NCI-H2227 (cell line): ENCODE data around the gene NOD1.
A peak's percentile ranks its signal among the peaks of the same experiment; 100 is the strongest.

ENCODE experiments used
- DNase-seq: peaks from one replicate; lab custom pipeline; 2025; ENCODE audit not compliant: unreplicated experiment; lab: John Stamatoyannopoulos, UW

NOD1 gene

DNA sequence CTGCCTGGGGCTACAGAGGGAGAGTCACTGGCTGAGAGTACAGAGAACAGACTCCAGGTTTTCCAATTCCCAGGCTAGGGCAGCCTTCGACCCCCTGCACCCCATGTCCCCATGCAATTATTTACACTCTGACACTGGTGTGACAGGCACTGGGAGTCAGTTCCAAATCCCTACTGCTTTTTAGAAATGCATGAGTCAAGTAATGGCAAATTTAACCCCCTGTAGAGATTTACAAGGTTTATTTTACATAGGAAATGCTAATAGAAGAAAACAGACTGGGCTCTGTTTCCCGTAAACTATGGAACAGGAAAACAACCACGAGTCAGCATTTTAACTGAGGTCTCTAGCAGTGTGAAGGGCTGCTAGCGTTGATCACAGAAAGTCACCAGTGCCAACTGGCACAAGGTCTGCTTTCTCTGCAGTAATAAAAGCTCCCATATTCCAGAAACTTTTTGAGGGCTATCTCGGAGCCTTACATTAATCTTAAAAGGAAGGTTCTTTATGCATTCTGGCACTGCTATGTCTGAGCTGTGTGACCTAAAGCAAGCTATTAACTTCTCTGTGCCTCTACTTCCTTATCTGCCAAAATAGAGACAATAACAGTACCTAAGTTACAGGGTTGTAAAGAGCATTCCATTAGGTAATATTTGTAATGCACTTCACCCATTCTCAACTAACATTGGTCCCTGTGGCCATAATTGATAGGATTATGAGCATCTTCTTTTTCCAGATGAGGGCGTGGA, 28.2 kb downstream of the NOD1 start:
- DNase-seq, result no peak

DNA sequence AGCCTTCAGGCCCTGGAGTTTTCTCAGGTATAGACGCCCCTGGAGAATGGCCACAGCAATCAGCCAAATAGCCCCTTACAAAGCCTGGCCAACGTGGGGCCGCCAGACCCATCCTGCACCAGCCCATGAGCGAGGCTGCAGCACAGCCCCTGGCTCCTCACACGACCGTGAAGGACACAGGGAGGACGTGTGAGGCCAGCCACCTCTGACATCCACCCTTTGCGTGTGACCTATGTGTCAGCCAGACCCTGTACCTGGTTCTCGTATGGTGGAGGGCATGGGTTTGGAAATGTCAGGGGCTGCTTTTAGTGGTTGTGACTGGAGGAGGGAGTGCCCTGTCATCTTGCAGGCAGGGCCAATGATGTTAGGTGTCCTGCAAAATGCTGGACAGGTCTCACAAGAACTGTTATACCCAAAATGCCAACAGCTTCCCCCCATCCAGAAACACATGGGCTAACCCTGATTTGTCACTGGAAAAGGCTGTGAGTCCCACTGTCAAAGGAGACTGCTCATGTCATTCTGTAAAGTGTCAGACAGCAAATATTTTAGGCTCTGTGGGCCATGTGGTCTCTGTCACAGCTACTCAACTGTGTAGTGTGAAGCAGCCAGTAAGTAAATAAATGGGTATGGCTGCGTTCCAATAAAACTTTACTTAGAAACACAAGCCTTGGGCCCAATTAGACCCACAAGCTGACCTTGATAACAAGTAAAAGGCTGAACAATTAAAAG, 30.0 kb downstream of the NOD1 start:
- no peak for DNase-seq

DNA sequence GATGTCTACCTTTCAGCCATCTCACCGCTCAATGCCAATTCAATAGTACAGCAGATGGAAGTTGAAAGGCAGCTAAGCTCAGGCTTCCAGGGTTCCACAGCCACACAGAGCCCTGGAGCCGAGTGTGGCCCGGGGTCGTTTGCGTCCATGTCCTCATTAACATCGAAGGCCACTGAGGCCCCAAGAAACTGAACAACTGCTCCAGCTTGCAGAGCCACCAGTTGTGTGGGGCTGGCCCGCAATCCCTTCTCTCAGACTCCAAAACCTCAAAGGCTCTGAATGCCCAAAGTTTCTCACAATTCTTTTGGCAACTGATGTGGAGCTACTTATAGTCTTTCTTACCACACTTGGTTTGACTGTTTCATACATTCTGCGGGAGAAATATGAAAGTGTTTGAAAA, 31.1 kb downstream of the NOD1 start:
- no peak for DNase-seq

DNA sequence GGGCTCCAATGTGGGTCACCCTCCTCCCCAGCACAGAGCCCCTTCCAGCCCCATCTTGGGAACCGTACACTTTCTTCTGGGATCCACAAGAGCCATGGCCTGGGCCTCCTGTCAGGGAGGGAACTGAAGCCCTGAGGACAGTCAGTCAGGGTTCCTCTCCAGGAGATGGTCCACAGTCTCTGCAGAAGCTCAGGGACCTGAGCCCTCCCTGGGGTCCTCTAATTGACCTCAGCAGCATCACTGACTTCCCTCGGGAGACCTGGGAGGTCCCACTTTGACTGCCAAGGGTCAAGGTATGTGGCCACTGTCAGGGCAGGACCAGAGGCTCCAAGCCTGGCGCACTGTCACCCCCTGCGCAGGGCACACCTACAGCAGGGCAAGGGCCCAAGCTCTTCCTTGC, 32.3 kb downstream of the NOD1 start:
- no peak for DNase-seq

DNA sequence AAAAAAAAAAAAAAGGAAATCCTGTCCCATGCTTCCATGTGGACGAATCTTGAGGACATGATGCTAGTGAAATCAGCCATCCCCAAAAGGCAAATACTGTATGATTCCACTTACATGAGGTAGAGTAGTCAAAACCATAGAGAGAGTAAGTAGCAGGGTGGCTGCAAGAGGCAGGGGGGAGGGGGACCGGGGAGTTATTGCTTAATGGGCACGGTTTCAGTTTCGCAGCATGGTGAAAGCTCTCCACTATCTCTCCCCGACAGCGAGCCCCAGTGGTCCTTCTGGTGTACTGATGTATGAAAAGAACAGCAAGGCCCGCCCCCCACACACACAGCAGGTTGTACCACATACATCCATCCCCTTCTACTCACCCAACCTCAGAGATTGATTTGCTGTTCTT, 32.8 kb downstream of the NOD1 start:
- peak; percentile 76 for DNase-seq

DNA sequence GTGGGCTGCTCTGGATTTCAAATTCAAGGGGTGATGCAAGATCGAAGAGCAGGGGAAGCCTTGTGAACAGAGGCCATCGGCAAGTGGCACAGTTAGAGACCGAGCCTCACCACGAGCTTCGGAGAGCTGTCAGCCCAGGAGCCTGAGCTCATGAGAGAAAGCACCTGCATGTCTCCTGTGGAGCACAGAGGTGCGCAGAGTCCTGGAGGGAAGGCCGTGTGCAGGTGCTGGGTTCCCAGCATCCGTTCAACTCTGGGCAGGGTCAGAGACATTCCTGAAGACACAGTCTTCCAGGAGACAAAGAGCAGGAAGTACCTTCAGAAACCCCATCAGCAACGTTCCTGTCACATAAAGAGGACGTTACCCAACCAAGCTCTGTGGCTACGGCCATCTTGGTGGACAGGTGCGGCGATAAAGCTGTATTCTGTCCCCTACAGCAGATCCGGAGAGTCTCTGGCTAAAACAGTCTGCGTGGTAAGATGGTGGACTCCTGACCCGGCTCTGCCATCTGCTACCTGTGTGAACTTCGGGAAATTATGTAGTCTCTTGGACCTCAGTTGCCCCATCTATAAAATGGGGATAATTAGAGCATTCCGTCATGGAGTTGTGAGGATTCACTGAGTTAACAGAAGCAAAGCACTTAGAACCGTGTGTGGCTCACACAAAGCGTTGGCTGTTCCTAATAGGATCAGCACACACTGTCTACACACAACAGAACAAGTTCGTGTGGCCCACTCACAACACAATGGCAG, 40.6 kb downstream of the NOD1 start:
- no peak for DNase-seq

DNA sequence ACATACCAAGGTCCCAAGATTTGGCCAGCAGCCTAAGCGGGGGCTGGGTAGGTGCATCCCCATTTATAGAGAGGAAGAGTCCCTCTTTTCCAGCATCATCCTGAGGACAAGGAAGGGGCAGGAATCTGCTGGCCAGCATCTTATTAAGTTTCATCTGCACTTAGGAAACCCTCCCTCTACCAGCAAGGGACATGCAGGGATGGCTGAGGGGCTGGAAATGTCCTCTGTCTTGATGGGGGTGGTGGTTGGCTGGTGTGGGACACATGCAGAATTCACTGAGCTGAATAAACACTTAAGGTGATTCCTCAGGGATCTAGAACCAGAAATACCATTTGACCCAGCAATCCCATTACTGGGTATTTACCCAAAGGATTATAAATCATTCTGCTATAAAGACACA, 42.1 kb downstream of the NOD1 start:
- DNase-seq, result no peak

DNA sequence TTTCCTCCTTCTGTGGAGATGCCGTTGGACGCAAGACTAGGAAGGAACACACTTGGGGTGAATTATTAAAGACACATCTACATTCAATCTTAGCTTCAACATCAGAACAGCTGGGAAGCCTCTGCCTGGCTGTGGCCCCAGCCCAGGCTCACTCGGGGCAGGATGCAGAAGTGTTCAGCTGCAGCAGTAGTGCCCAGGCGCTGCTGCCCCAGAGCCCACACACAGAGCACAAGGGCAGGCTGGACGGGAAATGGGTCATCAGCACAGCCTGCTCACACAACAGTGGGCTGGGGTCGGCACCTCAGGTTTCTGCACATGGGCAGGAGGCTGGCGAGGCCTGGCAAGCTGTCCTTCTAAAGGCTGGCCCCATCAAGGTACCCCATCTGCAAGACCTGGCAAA, 42.5 kb downstream of the NOD1 start:
- no peak for DNase-seq

DNA sequence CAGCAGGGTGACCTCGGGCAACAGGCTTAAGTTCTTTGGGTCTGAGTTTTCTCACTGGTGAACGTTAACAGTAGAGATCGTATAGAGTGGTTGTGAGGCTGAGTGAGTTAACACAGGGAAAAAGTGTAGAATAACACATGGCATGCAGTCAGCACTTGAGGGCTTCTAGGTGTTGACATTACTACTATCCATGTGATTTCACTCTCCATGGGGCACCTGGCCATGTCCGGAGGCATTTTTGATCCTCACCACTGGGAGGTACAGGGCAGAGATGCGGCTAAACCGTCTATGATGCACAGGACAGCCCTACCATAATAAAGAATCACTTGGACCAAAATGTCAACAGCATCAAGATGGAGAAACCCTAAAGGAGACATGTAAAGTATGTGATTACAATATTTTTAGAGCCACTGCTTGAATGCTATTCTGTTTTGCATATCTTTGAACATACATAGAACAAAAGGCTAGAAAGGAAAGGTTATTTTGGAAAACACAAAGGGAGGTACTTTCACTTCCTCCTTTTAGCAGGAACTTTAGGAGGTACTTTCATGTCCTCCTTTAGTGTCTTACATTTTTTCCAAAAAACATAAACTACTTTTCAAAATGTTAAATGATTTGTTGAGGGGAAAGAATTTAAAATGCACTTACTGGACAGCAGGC, 44.3 kb downstream of the NOD1 start:
- no peak for DNase-seq

DNA sequence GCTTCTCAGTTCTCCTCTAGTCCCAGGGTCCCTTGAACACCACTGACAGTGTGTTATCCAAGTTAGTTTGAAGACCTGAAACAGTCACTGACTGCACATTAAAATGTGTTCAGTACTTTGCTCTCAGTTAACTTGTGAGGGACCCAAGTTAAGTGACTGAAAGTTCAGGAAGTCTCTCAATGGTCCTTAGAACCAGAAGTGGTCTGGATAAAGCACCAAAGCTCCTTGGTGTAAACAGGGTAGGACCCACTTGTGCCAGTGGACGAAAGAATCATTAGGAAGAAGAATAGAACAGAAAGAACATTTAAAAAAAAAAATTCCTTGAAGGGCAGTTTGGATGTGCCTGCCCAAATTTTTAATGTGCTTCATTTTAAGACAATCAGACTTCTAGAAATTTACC, 45.1 kb downstream of the NOD1 start:
- no peak for DNase-seq

DNA sequence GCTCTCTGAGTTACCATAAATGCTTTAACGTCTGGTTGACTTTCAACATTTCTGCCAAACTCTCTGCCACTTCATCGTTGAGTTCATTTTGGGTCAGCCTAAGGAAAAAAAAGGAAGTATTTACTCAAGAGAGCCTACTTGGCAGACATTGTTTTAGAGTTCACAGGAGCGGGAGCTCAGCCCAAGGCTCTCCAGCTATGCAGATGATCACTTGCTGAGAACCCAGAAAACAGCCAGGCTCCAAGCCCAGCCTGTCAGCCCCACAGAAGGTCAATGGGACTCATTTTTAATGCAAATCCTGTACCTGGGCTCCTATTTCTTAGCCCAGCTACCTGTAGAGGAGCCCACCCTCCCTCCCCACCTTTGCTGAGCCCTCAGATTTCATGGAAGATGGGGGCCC, 45.5 kb downstream of the NOD1 start:
- no peak for DNase-seq

DNA sequence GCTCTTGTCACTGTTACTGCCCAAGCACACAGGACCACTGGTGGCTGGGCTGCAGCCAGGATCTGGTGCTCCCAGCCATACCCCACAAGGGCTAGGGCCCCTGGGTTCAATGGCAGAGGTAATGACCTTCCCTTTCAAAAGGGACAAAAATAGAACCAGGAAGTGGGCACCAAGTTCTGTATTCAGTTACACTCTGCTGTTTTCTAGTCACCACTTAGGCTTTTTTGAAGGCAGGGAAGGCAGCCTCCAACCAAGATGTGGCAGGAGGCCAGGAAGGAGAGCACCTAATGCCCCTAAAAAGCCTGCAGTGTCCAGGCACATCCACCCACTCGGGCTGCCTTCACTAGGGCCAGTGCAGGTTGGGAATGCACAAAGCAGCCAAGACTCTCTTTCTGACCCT, 47.8 kb downstream of the NOD1 start:
- no peak for DNase-seq

DNA sequence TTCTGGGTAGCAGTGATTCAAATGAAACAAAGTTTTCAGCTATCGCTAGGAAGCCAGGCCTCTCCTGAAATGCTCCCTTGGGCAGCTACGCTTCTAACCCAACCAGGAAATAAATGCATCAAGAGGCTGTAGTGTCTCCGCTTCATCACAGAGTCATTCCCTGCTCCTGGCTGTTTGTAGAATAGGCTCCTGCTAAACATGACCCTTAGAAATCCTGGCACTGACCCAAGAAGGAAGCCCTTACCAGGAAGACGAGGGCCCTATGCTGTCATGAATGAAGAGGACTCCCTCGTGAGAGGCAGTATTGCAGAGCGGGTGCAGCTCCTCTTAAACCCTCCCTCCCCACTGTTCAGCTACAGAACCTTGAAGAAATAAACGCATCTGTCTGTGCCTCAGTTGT, 48.3 kb downstream of the NOD1 start:
- peak; percentile 55 for DNase-seq

DNA sequence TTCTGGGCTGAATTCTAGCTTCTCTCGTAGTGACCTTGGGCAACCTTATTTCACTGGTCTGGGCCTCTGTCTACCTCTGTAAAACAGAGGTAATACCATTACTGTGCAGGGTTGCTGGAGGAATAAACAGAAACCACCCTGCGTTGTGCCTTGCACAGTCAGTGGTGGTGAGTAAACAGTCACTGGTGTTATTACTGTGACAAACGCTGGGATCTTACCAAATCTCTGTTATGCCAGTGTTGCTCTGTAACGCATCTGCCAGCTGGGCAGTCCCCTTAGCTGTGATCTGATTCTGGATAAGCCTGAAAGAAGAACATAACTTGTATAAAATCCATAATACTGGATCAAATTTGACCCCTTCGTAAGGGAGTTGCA, 49.4 kb downstream of the NOD1 start:
- DNase-seq, result no peak

DNA sequence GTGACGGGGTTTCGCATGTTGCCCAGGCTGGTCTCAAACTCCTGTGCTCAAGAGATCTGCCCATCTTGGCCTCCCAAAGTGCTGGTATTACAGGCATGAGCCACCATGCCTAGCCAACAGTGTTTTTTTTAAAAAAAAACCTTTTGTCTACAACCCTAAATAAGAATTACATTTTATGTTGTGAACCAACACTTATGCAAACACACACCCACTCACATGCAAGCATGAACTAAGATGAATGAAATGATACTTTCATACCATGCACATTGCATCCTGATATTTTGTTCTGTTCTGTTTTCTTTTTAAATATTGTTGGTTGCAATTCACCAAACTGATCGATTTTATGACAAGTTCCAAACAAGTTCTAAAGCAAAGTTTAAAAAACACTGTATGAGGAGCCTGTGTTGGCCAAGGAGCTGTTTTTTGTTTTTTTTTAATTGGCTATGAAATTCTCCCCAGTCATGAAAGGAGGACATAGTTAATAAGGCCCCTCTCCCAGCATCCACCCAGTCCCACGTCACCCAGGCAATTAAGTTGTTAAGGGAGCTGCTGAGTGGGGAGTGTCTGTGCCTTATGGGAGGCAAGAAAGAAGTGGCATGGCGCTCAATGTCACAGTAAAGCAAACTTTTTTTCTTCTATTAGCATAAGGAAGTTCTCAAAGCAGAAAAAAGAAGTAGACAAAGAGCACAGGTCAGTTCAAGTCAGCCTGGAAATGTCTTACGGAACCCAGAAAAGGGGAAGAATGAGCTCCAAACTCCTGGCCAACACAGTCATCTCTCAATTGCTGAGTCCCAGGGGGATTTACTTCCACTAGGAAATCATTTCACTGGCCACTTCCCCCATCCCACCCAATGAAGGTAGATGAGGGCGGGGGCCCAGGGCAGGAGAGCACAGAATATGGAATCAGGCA, 50.1 kb downstream of the NOD1 start:
- DNase-seq, result peak; percentile 1

DNA sequence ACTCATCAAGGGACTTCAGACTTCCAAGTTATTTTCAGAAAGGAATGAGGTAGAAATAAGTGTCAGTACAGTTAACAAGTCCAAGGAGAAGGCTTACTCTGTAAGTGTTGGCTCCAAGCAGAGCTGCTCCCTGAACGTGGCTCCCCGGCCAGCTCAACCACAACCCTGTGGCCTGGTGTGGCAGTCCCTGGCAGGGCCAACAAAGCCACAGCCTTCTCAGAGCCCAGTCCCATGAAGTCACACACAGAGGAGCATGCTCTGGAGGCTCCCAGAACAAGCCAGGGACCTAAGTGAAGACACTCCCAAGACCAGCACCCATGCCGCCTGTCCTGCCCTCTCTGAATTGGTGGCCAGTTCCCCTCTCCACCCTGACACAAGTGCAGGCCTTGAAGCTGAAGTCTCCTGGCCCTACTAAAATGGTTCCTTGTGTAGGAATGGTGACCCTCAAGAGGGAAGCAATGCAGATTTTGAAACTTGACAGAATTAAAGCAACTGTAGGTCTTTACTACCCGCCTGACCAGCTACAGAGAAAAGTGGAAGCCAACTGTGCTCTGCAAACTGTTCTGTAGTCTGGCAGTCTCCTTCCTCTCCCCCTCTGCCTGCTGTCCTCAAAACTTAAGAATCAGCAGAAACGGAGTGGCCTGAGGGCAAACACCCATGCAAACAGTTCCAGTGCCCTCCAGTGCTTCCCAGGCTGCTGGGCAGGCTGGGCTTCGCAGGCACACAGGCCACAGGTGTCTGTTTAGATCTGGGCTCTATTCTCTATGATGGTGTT, 51.1 kb downstream of the NOD1 start:
- no peak for DNase-seq

DNA sequence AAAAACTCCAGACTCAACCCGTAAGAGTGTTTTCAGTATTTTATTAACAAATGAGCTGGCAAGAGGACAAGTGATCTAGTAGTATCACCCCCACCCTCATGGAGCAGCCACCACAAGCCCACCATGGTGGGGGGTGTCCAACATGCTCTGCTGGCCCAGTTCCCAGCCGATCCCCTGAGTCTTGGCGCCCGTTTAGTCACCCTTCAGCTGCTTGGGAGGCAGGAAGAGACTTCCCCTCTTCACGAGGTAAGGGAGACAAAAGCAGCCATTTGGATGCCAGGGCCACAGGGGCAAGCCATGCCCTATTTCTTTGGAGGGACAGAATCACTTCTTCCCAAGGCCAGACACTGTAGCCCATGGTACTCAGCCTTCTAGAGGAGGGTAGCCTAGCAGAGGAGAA, 54.1 kb downstream of the NOD1 start:
- DNase-seq, result no peak

DNA sequence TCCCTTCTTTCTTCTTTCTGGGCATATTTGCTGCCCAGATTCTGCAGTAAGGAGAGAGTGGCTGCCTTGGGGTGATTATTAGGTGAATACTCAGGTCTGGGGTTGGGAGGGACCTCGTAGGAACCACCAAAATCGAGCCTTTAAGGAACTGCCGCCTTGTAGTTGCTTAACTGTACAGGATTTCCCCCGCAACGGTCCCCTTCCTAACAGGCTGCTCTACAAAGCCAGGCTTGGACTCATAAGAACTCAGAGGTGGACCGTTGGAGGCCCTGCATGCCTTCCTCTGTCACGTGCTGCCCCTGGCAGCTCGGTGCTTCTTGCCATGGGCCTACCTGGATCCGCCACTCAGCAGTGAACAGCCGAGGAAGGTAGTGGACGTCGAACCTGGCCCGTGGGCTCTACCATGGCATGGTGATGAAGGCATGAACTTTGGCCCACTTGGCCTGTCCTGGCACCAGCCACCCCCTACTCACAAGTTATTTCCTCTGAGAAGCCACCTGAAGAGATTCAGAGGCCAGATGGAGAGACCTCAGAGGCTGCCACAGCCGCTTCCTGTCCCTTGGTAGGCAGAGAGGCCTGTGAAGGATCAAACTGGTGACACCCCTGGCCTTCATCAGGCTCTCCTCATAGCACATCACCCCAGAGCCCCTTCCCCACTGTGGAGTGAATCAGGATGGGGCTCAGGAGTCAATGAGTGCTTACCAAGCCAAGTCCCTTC, 54.6 kb downstream of the NOD1 start:
- DNase-seq, result no peak

DNA sequence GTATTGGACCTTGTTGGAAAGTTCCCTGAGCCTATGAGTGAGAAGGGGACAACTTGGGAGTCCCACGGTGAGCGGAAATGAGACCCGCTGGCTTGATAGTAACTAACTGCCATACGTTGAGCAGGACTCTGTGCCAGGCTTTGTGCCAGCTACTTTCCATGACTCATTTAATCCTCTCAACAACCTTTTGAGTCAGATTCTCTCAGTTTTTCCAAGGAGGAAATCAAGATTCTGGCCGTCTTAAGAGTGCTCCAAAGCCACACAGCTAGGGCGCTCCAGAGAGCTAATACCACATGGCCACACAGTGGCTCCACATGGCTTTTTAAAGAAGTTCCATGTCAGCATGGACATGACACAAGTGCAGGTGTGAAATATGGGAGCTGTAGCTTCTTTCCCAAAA, 55.7 kb downstream of the NOD1 start:
- DNase-seq, result no peak
